ENCODE results near the gene ECE2. TPM values are rescaled to one million over a fixed set of nuclear protein-coding genes. Genes with fewer than 3 reads are reported as not detected.

ECE2 gene
- polyA plus RNA-seq, 2 of the 4 experiments (the other 2 are of a cell fraction): not detected

GRCh38 chr3:184336547-184337398 lies 61.0 kb downstream of the ECE2 start:
- ChIA-PET CTCF (interaction anchor here (1.0 to 2.6 kb wide), 4 partner anchors 12 to 31 kb away, joined by 3 to 9 read pairs (median 6); no protein-coding TSS in a partner anchor), POLR2A (no interaction called here)
- DNase-seq (ENCODE audit: low read depth in 1 of 2, low spot score in 1 of 2) (peak in 1 of 2 experiments; percentile 56), ATAC-seq (peak; percentile 7 to 43; a peak in 4 of 6 replicates), FAIRE-seq (no peak)
- peak overlapping the region; percentile 96 for H3K4me2 ChIP-seq
- no peaks in the 10 kb centered on the region for H3K9me3 ChIP-seq
- 51% methylated on average over 11 of the region's 17 CpGs for WGBS (ENCODE audit: missing lambda C conversion rate)
- peaks cover 43% of the 10 kb centered on the region; the same call in 2 of the 3 replicates for H3K4me1 ChIP-seq
- no peak for TF ChIP-seq MAZ (IDR thresholded peaks at IDR 0.05; ENCODE audit: borderline replicate concordance, low read depth, low read length)
- no peak for TF ChIP-seq RAD21 (conservative IDR thresholded peaks at IDR 0.05 in 1 of 2, IDR thresholded peaks at IDR 0.05 in 1 of 2)
- no peak for TF ChIP-seq POLR2AphosphoS2 (conservative IDR thresholded peaks at IDR 0.05; ENCODE audit: low read length)
- TF ChIP-seq ZNF302 (CRISPR knock-in tag; IDR thresholded peaks at IDR 0.05): no peak
- no peak for TF ChIP-seq FOSL2 (IDR thresholded peaks at IDR 0.05)
- TF ChIP-seq FOSL2 (CRISPR knock-in tag; IDR thresholded peaks at IDR 0.05): no peak
- TF ChIP-seq, protein P1, sequence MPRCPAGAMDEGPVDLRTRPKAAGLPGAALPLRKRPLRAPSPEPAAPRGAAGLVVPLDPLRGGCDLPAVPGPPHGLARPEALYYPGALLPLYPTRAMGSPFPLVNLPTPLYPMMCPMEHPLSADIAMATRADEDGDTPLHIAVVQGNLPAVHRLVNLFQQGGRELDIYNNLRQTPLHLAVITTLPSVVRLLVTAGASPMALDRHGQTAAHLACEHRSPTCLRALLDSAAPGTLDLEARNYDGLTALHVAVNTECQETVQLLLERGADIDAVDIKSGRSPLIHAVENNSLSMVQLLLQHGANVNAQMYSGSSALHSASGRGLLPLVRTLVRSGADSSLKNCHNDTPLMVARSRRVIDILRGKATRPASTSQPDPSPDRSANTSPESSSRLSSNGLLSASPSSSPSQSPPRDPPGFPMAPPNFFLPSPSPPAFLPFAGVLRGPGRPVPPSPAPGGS (IDR thresholded peaks at IDR 0.05): no peak
- no peak for TF ChIP-seq HOXA7 (CRISPR knock-in tag; IDR thresholded peaks at IDR 0.05)
- no peak for TF ChIP-seq PHF8 (IDR thresholded peaks at IDR 0.05; ENCODE audit: borderline replicate concordance, low read depth)
- no peak for TF ChIP-seq FOSB (CRISPR knock-in tag; IDR thresholded peaks at IDR 0.05)
- TF ChIP-seq TFCP2L1 (CRISPR knock-in tag; IDR thresholded peaks at IDR 0.05): no peak
- no peak for TF ChIP-seq HEYL (CRISPR knock-in tag; IDR thresholded peaks at IDR 0.05)
- TF ChIP-seq CHD2 (IDR thresholded peaks at IDR 0.05; ENCODE audit: low read length, partially characterized antibody): no peak
- TF ChIP-seq EP300 (IDR thresholded peaks at IDR 0.05): no peak
- H3K27ac ChIP-seq: peak overlapping the region; percentile 94 to 97
- H3K4me3 ChIP-seq: peak overlapping the region; percentile 91

DNA sequence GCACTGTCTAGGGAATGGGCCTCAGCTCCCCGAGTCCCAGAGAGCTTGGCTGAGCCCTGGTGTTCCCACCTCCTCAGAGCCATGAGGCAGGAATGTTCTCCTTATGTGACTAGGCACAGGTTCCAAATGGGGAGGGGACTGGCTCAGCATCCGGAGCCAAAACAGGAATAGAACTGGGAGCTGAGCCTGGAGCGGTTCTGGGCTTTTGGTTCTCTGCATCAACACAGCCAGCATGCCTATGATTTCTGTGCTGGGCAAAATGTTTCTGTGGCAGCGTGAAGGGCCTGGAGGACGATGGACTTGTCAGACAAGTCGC lies 61.5 kb downstream of the ECE2 start, which contains the start of gene FAM131A:
FAM131A (plus strand) TSS at position 202 of the 316 bp plus-strand sequence; CDS start at position 233, 31 bp downstream.
- H3K27ac ChIP-seq: peak within 1 kb of the TSS; percentile 94 to 97
- ChIA-PET CTCF (interaction anchor here (1.0 to 2.6 kb wide), 5 partner anchors 12 to 32 kb away, joined by 3 to 9 read pairs (median 4); no protein-coding TSS in a partner anchor), POLR2A (no interaction called here)
- FAIRE-seq (no peak), DNase-seq (ENCODE audit: low read depth in 1 of 2, low spot score in 1 of 2) (no peak), ATAC-seq (no peak)
- peak within 1 kb of the TSS; percentile 96 for H3K4me2 ChIP-seq
- H3K9me3 ChIP-seq: no peaks in the 10 kb centered on the region
- WGBS (ENCODE audit: missing lambda C conversion rate): 94% methylated on average over 6 of the region's 6 CpGs
- TF ChIP-seq JUNB (IDR thresholded peaks at IDR 0.05): no peak
- TF ChIP-seq ESRRA (IDR thresholded peaks at IDR 0.05; ENCODE audit: borderline replicate concordance, low read length): no peak
- TF ChIP-seq, protein P1 (IDR thresholded peaks at IDR 0.05): no peak
- TF ChIP-seq CBX2 (IDR thresholded peaks at IDR 0.05; ENCODE audit: borderline replicate concordance, low read depth): no peak
- TF ChIP-seq, protein P2, sequence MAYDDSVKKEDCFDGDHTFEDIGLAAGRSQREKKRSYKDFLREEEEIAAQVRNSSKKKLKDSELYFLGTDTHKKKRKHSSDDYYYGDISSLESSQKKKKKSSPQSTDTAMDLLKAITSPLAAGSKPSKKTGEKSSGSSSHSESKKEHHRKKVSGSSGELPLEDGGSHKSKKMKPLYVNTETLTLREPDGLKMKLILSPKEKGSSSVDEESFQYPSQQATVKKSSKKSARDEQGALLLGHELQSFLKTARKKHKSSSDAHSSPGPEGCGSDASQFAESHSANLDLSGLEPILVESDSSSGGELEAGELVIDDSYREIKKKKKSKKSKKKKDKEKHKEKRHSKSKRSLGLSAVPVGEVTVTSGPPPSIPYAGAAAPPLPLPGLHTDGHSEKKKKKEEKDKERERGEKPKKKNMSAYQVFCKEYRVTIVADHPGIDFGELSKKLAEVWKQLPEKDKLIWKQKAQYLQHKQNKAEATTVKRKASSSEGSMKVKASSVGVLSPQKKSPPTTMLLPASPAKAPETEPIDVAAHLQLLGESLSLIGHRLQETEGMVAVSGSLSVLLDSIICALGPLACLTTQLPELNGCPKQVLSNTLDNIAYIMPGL (CRISPR knock-in tag; IDR thresholded peaks at IDR 0.05; ENCODE audit: borderline replicate concordance): no peak
- TF ChIP-seq BHLHE40 (IDR thresholded peaks at IDR 0.05; ENCODE audit: low read depth, low read length): no peak
- TF ChIP-seq USF2 (IDR thresholded peaks at IDR 0.05): no peak
- no peak for TF ChIP-seq PHF8 (IDR thresholded peaks at IDR 0.05; ENCODE audit: borderline replicate concordance, low read depth)
- TF ChIP-seq MAFK (IDR thresholded peaks at IDR 0.05; ENCODE audit: partially characterized antibody): no peak
- TF ChIP-seq EHF (CRISPR knock-in tag; IDR thresholded peaks at IDR 0.05): no peak
- no peak for TF ChIP-seq NPAS2 (CRISPR knock-in tag; IDR thresholded peaks at IDR 0.05; ENCODE audit: borderline replicate concordance)
- TF ChIP-seq KDM1A (IDR thresholded peaks at IDR 0.05; ENCODE audit: low read depth): no peak
- peak within 1 kb of the TSS; percentile 91 for H3K4me3 ChIP-seq
- H3K4me1 ChIP-seq: peaks cover 37% of the 10 kb centered on the region; the same call in 2 of the 3 replicates

Data from A549 (cell line).